Loucy (cell line): ENCODE results near the gene PTGR3.

Experiments used
- H2AFZ ChIP-seq: fragments of 200-600 bp; sonication (generic); 2 replicates; pipeline ENCODE4 v1.6.0; 2016; ENCODE audit warnings: antibody characterized with exemption, mild to moderate bottlenecking, low read length, moderate library complexity
- H3F3A ChIP-seq: fragments of 200-600 bp; 2 replicates; pipeline ENCODE4 v1.6.0; 2016; ENCODE audit warnings: antibody characterized with exemption, low read depth, mild to moderate bottlenecking
- H3K27me3 ChIP-seq: fragments of 200-600 bp; sonication (generic); 2 replicates; pipeline ENCODE4 v1.6.1; 2014; ENCODE audit warnings: low read length, mild to moderate bottlenecking; ENCODE audit not compliant: insufficient read depth, poor library complexity, severe bottlenecking
- H3K36me3 ChIP-seq: fragments of 200-600 bp; sonication (generic); 2 replicates; pipeline ENCODE4 v1.6.1; 2016; ENCODE audit warnings: low read length; ENCODE audit not compliant: insufficient read depth
- H3K4me1 ChIP-seq: fragments of 200-600 bp; sonication (generic); 2 replicates; pipeline ENCODE4 v1.5.1; 2014; ENCODE audit warnings: low read length, mild to moderate bottlenecking; ENCODE audit not compliant: insufficient read depth, poor library complexity, severe bottlenecking
- H3K4me2 ChIP-seq: fragments of 200-600 bp; sonication (generic); 2 replicates; pipeline ENCODE4 v1.6.0; 2014; ENCODE audit warnings: antibody characterized with exemption, low read length, low read depth, mild to moderate bottlenecking; ENCODE audit not compliant: poor library complexity, severe bottlenecking
- H3K4me3 ChIP-seq: fragments of 200-600 bp; sonication (generic); 2 replicates; pipeline ENCODE4 v1.5.1; 2014; ENCODE audit warnings: low read length, mild to moderate bottlenecking, mixed read lengths; ENCODE audit not compliant: poor library complexity, severe bottlenecking
- H3K79me2 ChIP-seq: fragments of 200-600 bp; sonication (generic); 2 replicates; pipeline ENCODE4 v1.6.1; 2014; ENCODE audit warnings: low read length; ENCODE audit not compliant: insufficient read depth
- H3K9ac ChIP-seq: fragments of 200-600 bp; sonication (generic); 2 replicates; pipeline ENCODE4 v1.6.0; 2014; ENCODE audit warnings: mild to moderate bottlenecking, low read depth, low read length, moderate library complexity; ENCODE audit not compliant: poor library complexity, severe bottlenecking
- H3K9me2 ChIP-seq: fragments of 200-600 bp; sonication (generic); replicated peaks from 2 replicates; pipeline ENCODE4 v1.6.1; 2016; ENCODE audit warnings: low read depth, low read length, mixed read lengths
- H3K9me3 ChIP-seq: fragments of 200-600 bp; sonication (generic); 2 replicates; pipeline ENCODE4 v1.6.1; 2014; ENCODE audit warnings: mild to moderate bottlenecking, antibody characterized with exemption, low read length, low read depth; ENCODE audit not compliant: insufficient read depth
- H4K20me1 ChIP-seq: fragments of 200-600 bp; sonication (generic); 2 replicates; pipeline ENCODE4 v1.6.0; 2014; ENCODE audit warnings: antibody characterized with exemption, low read length, mild to moderate bottlenecking; ENCODE audit not compliant: insufficient read depth, poor library complexity, severe bottlenecking
- EZH2phosphoT487 ChIP-seq: fragments of 200-600 bp; IDR thresholded peaks from 2 replicates; pipeline ENCODE4 v1.6.1; 2018; ENCODE audit warnings: antibody characterized with exemption, mild to moderate bottlenecking, moderate library complexity, borderline replicate concordance
- TF ChIP-seq, protein P1 (sequence below): fragments of 200-600 bp; sonication (generic); conservative IDR thresholded peaks from 2 replicates; pipeline ENCODE4 v1.5.1; 2014; ENCODE audit warnings: mild to moderate bottlenecking, antibody characterized with exemption, low read length

The PTGR3 gene

DNA sequence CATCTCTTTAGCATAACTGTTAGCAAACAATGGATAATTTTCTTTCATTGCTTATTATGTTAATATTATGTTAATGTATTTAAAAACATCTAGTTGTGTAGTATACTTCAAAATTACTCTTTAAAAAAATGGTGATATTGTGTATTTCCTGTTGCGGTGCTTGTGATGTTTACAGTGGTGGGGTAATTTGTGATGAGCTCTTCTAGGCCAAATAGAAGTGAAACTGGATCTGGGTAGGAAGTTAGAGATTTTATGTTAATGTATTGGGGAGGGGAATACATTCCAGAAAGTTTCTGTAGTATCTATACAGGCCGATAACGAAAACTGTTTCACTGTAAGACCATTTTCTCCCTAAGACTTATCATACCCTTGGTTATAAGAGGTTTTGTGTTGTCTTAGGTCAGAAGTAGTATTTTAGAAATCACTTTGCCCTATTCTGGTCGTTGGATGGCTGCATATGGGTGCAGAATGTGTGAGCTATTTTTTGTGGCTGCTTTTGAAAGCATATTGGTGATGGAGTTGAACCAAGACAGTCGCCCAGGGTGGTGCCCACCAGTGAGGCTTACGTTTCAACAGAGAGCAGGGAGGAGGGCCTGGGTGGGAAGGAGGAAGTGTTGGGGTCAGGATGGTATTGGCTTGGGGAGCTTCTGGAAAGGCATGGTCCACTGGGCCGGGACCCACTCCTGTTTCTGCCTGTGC, 7.4 kb upstream of the PTGR3 start:
- Histone ChIP-seq H3K27me3 (no peaks in the 10 kb centered on the region), H3K4me1 (peaks cover 67% of the 10 kb centered on the region), H3K4me2 (peak overlapping the region; percentile 86), H4K20me1 (peaks cover 37% of the 10 kb centered on the region), H3K36me3 (no peaks in the 10 kb centered on the region), H3K9me2 (no peaks in the 10 kb centered on the region), H2AFZ (no peak overlapping the region), H3F3A (no peaks in the 10 kb centered on the region), H3K4me3 (peak overlapping the region; percentile 73), H3K79me2 (peaks cover 97% of the 10 kb centered on the region), H3K9ac (peak overlapping the region; percentile 36), H3K9me3 (no peaks in the 10 kb centered on the region)
- no peak for TF ChIP-seq EZH2phosphoT487
- TF ChIP-seq, protein P1, sequence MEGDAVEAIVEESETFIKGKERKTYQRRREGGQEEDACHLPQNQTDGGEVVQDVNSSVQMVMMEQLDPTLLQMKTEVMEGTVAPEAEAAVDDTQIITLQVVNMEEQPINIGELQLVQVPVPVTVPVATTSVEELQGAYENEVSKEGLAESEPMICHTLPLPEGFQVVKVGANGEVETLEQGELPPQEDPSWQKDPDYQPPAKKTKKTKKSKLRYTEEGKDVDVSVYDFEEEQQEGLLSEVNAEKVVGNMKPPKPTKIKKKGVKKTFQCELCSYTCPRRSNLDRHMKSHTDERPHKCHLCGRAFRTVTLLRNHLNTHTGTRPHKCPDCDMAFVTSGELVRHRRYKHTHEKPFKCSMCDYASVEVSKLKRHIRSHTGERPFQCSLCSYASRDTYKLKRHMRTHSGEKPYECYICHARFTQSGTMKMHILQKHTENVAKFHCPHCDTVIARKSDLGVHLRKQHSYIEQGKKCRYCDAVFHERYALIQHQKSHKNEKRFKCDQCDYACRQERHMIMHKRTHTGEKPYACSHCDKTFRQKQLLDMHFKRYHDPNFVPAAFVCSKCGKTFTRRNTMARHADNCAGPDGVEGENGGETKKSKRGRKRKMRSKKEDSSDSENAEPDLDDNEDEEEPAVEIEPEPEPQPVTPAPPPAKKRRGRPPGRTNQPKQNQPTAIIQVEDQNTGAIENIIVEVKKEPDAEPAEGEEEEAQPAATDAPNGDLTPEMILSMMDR, result no peak

DNA sequence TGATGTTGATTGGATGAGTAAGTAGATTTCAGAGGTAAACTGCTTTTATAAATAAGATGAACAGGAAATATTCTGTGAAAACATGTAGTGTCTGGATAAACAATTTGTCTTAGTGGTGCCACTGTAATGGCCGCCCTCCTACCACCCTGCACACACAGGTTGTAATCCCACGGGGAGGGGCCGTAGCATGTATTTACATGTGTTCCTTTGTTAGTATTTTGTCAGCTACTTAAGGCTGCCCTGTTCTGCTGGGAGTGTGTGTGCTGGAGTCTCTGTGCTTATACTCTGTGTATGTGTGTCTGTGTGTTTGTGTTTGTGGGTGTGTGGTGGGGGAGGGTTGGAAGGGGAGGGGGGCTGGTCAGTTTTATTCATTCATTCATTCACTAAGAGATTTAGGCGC, 6.7 kb upstream of the PTGR3 start:
- Histone ChIP-seq H3K4me2 (peak overlapping the region; percentile 86), H3K9ac (peak overlapping the region; percentile 36), H3F3A (no peaks in the 10 kb centered on the region), H3K79me2 (peaks cover 95% of the 10 kb centered on the region), H3K27me3 (no peaks in the 10 kb centered on the region), H3K9me2 (no peaks in the 10 kb centered on the region), H4K20me1 (peaks cover 40% of the 10 kb centered on the region), H2AFZ (peak overlapping the region; percentile 38), H3K4me1 (peaks cover 67% of the 10 kb centered on the region), H3K36me3 (no peaks in the 10 kb centered on the region), H3K4me3 (peak overlapping the region; percentile 73), H3K9me3 (no peaks in the 10 kb centered on the region)
- TF ChIP-seq, protein P1, result no peak
- TF ChIP-seq EZH2phosphoT487, result no peak

DNA sequence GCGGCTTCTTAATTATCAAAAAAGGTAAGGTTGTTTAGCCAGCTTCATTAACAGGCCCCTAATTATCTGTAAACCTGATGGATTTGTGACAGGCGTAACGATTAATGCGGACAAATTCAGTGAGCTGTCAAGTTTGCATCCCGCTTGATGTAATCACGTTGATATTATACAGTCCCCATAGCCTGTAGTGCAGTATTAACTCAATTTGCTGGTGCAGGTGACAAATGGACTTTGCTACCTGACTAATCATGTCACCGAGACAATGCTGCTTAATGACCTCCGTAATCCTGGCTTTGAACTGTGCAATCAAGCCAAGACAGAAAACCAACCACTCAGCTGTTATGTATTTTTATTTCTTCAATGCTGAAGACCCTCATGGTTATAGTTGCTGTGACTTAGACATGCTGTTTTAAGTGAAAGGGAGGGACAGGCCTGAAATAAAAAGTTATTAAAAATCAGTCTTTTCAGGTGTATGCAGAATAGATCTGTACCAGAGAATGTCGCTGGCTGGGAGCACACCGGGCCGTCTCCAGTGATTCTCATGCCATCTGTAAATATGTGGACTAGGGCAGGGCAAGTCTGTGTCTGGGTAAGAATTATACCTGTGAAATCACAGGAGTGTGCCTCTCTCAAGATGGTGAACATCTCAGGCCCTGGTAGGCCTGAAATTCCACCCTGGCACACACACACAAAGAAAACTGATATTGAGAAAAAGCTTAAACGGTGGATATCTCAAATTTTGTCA, 6.0 kb upstream of the PTGR3 start:
- no peak for TF ChIP-seq EZH2phosphoT487
- H3K4me1 ChIP-seq, result peaks cover 65% of the 10 kb centered on the region
- H4K20me1 ChIP-seq, result peaks cover 40% of the 10 kb centered on the region
- peak overlapping the region; percentile 86 for H3K4me2 ChIP-seq
- H3K27me3 ChIP-seq, result no peaks in the 10 kb centered on the region
- no peaks in the 10 kb centered on the region for H3K9me2 ChIP-seq
- H3K36me3 ChIP-seq, result no peaks in the 10 kb centered on the region
- H2AFZ ChIP-seq, result no peak overlapping the region
- H3K9ac ChIP-seq, result peak overlapping the region; percentile 36
- H3K9me3 ChIP-seq, result no peaks in the 10 kb centered on the region
- peak overlapping the region; percentile 73 for H3K4me3 ChIP-seq
- H3F3A ChIP-seq, result peaks cover under 1% of the 10 kb centered on the region; the same call in 1 of the 2 replicates
- peaks cover 88% of the 10 kb centered on the region for H3K79me2 ChIP-seq
